WTC11 (cell line): Measurements from ENCODE around the gene SHQ1. TPM values are rescaled to one million over a fixed set of nuclear protein-coding genes. Genes with fewer than 3 reads are reported as not detected.

Experiments used
- ATAC-seq: fragments of 200-7000 bp; cut with Tn5 transposase; 2 replicates; pipeline ENCODE4 v1.10.0; 2021; ENCODE audit warnings: mild to moderate bottlenecking, moderate library complexity
- CTCF ChIA-PET: fragments of 300-600 bp; sonication (Branson Sonifier 250); formaldehyde crosslinking; loops from one replicate; lab custom pipeline; 2021; ENCODE audit warnings: antibody characterized with exemption; lab: Charles Lee
- POLR2A ChIA-PET: fragments of 350-600 bp; sonication (Branson Sonifier 250); formaldehyde crosslinking; loops from one replicate; lab custom pipeline; 2021; ENCODE audit warnings: antibody characterized with exemption; lab: Charles Lee
- DNase-seq: peaks from one replicate; pipeline ENCODE4 v3.0.0; 2021; ENCODE audit warnings: low spot score
- H3K27ac Mint-ChIP-seq: 2 replicates; pipeline ENCODE4 v1.8.0; 2021; ENCODE audit warnings: mixed read lengths
- H3K27me3 Mint-ChIP-seq: 2 replicates; pipeline ENCODE4 v1.8.0; 2021; ENCODE audit warnings: low read depth, mild to moderate bottlenecking, moderate library complexity, mixed read lengths
- H3K36me3 Mint-ChIP-seq: 2 replicates; pipeline ENCODE4 v1.8.0; 2021; ENCODE audit warnings: mixed read lengths
- H3K4me1 Mint-ChIP-seq: 2 replicates; pipeline ENCODE4 v1.8.0; 2022; ENCODE audit warnings: mixed read lengths
- H3K4me3 Mint-ChIP-seq: 2 replicates; pipeline ENCODE4 v1.8.0; 2021; ENCODE audit warnings: mild to moderate bottlenecking, moderate library complexity, mixed read lengths
- H3K9me3 Mint-ChIP-seq: 2 replicates; pipeline ENCODE4 v1.8.0; 2021; ENCODE audit warnings: mixed read lengths
- ATF6 ChIP-seq: sonication (generic); formaldehyde crosslinking; IDR thresholded peaks from 2 replicates; pipeline ENCODE4 v1.8.1; 2023; ENCODE audit warnings: mild to moderate bottlenecking, missing genetic modification reagents
- CDX4 ChIP-seq: fragments of 250-450 bp; sonication (Bioruptor Pico); IDR thresholded peaks from 2 replicates; pipeline ENCODE4 v1.9.0; 2021; ENCODE audit warnings: moderate library complexity, mild to moderate bottlenecking, inconsistent platforms, borderline replicate concordance
- CREM ChIP-seq: sonication (generic); formaldehyde crosslinking; IDR thresholded peaks from 2 replicates; pipeline ENCODE4 v1.8.1; 2022; ENCODE audit warnings: mild to moderate bottlenecking, missing genetic modification reagents, moderate library complexity
- CTCF ChIP-seq: fragments of 200-600 bp; IDR thresholded peaks from 2 replicates; pipeline ENCODE4 v1.8.0; 2022; ENCODE audit warnings: antibody characterized with exemption
- E2F1 ChIP-seq: sonication (generic); formaldehyde crosslinking; IDR thresholded peaks from 2 replicates; pipeline ENCODE4 v1.8.0; 2022; ENCODE audit warnings: mild to moderate bottlenecking, missing genetic modification reagents
- ETV6 ChIP-seq: sonication (generic); formaldehyde crosslinking; IDR thresholded peaks from 2 replicates; pipeline ENCODE4 v1.8.1; 2022; ENCODE audit warnings: mild to moderate bottlenecking, missing genetic modification reagents
- FOXP1 ChIP-seq: sonication (generic); formaldehyde crosslinking; IDR thresholded peaks from 2 replicates; pipeline ENCODE4 v1.8.0; 2022; ENCODE audit warnings: missing genetic modification reagents, mild to moderate bottlenecking, moderate library complexity, borderline replicate concordance
- IRF1 ChIP-seq: sonication (generic); formaldehyde crosslinking; IDR thresholded peaks from 2 replicates; pipeline ENCODE4 v1.8.0; 2023; ENCODE audit warnings: missing genetic modification reagents
- NR2C2 ChIP-seq: sonication (generic); formaldehyde crosslinking; IDR thresholded peaks from 2 replicates; pipeline ENCODE4 v1.8.0; 2022; ENCODE audit warnings: mild to moderate bottlenecking, missing genetic modification reagents
- PRDM15 ChIP-seq: sonication (generic); formaldehyde crosslinking; IDR thresholded peaks from 2 replicates; pipeline ENCODE4 v1.8.0; 2022; ENCODE audit warnings: missing genetic modification reagents
- SMAD4 ChIP-seq: sonication (generic); formaldehyde crosslinking; IDR thresholded peaks from 2 replicates; pipeline ENCODE4 v1.8.0; 2022; ENCODE audit warnings: mild to moderate bottlenecking, missing genetic modification reagents
- SP1 ChIP-seq: sonication (generic); formaldehyde crosslinking; conservative IDR thresholded peaks from 2 replicates; pipeline ENCODE4 v1.8.1; 2022; ENCODE audit warnings: missing genetic modification reagents
- TEAD4 ChIP-seq: sonication (generic); formaldehyde crosslinking; IDR thresholded peaks from 2 replicates; pipeline ENCODE4 v1.8.0; 2022; ENCODE audit warnings: mild to moderate bottlenecking, missing genetic modification reagents
- USF1 ChIP-seq: sonication (generic); formaldehyde crosslinking; IDR thresholded peaks from 2 replicates; pipeline ENCODE4 v1.8.0; 2022; ENCODE audit warnings: mild to moderate bottlenecking, missing genetic modification reagents
- ZBTB43 ChIP-seq: sonication (generic); formaldehyde crosslinking; IDR thresholded peaks from 2 replicates; pipeline ENCODE4 v1.8.1; 2023; ENCODE audit warnings: mild to moderate bottlenecking, missing genetic modification reagents
- ZNF232 ChIP-seq: sonication (generic); formaldehyde crosslinking; IDR thresholded peaks from 2 replicates; pipeline ENCODE4 v1.8.0; 2022; ENCODE audit warnings: mild to moderate bottlenecking, missing genetic modification reagents
- ZNF263 ChIP-seq: sonication (generic); formaldehyde crosslinking; IDR thresholded peaks from 2 replicates; pipeline ENCODE4 v1.8.1; 2022; ENCODE audit warnings: low read depth, mild to moderate bottlenecking, moderate library complexity, missing genetic modification reagents
- ZNF317 ChIP-seq: sonication (generic); formaldehyde crosslinking; IDR thresholded peaks from 2 replicates; pipeline ENCODE4 v1.8.1; 2023; ENCODE audit warnings: low read depth, mild to moderate bottlenecking, moderate library complexity, missing genetic modification reagents, borderline replicate concordance
- total RNA-seq: library from RNA; stranded (reverse); gene quantifications from 3 replicates; pipeline ENCODE4 v1.2.3, GENCODE V29; 2021

The SHQ1 gene
- total RNA-seq, 1 experiment from 2014 or later = 29.1 TPM

- no peak for TF ChIP-seq PRDM15 (CRISPR knock-in tag)
- no peak for TF ChIP-seq NR2C2
- no peak for TF ChIP-seq ZNF263 (CRISPR knock-in tag)
- no peak for TF ChIP-seq ZBTB43 (CRISPR knock-in tag)
- TF ChIP-seq E2F1 (CRISPR knock-in tag) = no peak
- TF ChIP-seq CTCF = no peak
- TF ChIP-seq CDX4 = no peak
- TF ChIP-seq ATF6 (CRISPR knock-in tag) = no peak
- no peak for TF ChIP-seq SP1 (CRISPR knock-in tag)
- no peak for TF ChIP-seq ZNF232
- no peak for TF ChIP-seq IRF1
- TF ChIP-seq SMAD4 = no peak
- TF ChIP-seq TEAD4 = no peak
- no peak for TF ChIP-seq FOXP1 (CRISPR knock-in tag)
- TF ChIP-seq CREM (CRISPR knock-in tag) = no peak
- no peak for TF ChIP-seq ETV6 (CRISPR knock-in tag)
- TF ChIP-seq USF1 = no peak
- no peak for TF ChIP-seq ZNF317
- POLR2A ChIA-PET = no interaction called here
- Mint-ChIP-seq H3K4me3 (no peak overlapping the region), H3K4me1 (peaks cover 22% of the 10 kb centered on the region), H3K27me3 (peaks cover 20% of the 10 kb centered on the region), H3K9me3 (peaks cover 10% of the 10 kb centered on the region), H3K36me3 (peaks cover 24% of the 10 kb centered on the region), H3K27ac (no peak overlapping the region)
- ATAC-seq = no peak
- no peak for DNase-seq
- CTCF ChIA-PET = no interaction called here
These were observed 3.7 kb downstream of the SHQ1 start for GRCh38 chr3:72844436-72844993.
